NB4 (cell line): ENCODE data around the gene RTP3.

Source experiments
- DNase-seq: peaks from one replicate; pipeline ENCODE4 v3.0.0; 2010; ENCODE audit warnings: low read depth
- H3K4me3 ChIP-seq: one replicate; pipeline ENCODE4 v1.5.1; 2011; ENCODE audit warnings: mild to moderate bottlenecking, low read depth, low read length, moderate library complexity
- MYC ChIP-seq: IDR thresholded peaks from 2 replicates; pipeline ENCODE4 v1.6.1; 2011; ENCODE audit warnings: low read depth, low read length
- POLR2A ChIP-seq: IDR thresholded peaks from 2 replicates; pipeline ENCODE4 v1.6.1; 2011; ENCODE audit warnings: mild to moderate bottlenecking; ENCODE audit not compliant: insufficient read length; ENCODE audit errors: extremely low read depth
- TF ChIP-seq, protein P1 (sequence below): IDR thresholded peaks from one replicate; pipeline ENCODE4 v1.5.1; 2012; ENCODE audit warnings: low read depth, low read length
- TF ChIP-seq, protein P2 (sequence below): IDR thresholded peaks from 2 replicates; pipeline ENCODE4 v1.6.1; 2011; ENCODE audit warnings: low read depth, low read length

Gene RTP3

DNA sequence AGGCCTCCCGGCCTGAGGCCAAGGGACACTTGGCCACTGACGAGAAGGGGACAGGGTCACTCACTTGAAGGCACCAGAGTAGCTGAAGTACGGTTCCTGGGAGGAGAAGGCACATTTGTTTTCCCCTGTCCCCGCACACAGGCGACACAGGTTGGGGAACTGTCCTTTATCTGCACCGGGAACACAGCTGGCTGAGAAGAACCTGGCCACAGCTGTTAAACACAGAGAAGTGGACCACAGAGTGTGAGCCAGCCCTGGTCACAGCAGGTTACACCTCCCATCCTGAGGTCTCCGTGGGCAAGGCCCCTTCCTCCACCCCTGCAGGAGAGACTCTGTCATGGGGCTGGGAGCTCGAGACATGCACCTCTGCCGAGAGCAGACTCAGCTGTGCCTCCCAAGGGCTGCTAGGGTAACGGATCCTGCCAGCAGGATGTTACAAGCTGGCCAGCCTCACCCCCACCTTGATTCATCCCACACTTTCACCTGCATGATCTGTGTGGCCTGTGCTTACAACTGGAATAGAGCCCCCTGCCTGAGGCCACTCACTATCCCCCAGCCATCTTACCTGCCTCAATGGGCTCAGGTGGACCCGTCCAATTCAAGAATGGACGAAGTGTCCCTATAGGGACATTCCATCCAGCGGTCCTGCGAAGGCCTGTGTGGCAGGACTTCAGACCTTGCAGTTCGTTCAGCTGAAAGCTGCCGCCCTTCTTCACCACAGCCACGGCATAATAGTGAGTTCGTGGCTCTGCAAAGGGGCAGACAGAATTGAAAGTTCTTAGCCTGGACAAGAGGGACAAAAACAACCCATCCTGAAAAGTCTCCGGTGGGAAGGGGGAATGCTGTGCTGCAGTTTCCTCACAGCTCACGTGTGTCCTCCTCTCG, 42.3 kb upstream of the RTP3 start:
- no peak overlapping the region for H3K4me3 ChIP-seq
- no peak for DNase-seq
- no peak for TF ChIP-seq POLR2A
- TF ChIP-seq, protein P1, sequence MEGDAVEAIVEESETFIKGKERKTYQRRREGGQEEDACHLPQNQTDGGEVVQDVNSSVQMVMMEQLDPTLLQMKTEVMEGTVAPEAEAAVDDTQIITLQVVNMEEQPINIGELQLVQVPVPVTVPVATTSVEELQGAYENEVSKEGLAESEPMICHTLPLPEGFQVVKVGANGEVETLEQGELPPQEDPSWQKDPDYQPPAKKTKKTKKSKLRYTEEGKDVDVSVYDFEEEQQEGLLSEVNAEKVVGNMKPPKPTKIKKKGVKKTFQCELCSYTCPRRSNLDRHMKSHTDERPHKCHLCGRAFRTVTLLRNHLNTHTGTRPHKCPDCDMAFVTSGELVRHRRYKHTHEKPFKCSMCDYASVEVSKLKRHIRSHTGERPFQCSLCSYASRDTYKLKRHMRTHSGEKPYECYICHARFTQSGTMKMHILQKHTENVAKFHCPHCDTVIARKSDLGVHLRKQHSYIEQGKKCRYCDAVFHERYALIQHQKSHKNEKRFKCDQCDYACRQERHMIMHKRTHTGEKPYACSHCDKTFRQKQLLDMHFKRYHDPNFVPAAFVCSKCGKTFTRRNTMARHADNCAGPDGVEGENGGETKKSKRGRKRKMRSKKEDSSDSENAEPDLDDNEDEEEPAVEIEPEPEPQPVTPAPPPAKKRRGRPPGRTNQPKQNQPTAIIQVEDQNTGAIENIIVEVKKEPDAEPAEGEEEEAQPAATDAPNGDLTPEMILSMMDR = no peak
- TF ChIP-seq, protein P2, sequence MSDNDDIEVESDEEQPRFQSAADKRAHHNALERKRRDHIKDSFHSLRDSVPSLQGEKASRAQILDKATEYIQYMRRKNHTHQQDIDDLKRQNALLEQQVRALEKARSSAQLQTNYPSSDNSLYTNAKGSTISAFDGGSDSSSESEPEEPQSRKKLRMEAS = no peak
- TF ChIP-seq MYC = no peak

GRCh38 chr3:46456118-46456517, 41.7 kb upstream of the RTP3 start:
- no peak for TF ChIP-seq MYC
- no peak for TF ChIP-seq POLR2A
- TF ChIP-seq, protein P2 = no peak
- TF ChIP-seq, protein P1 = no peak
- no peak overlapping the region for H3K4me3 ChIP-seq
- DNase-seq = no peak

- no peak for DNase-seq
- H3K4me3 ChIP-seq = no peak overlapping the region
- TF ChIP-seq POLR2A (no peak), MYC (no peak)
- TF ChIP-seq, protein P1 = no peak
- TF ChIP-seq, protein P2 = no peak
Measured at GRCh38 chr3:46460051-46460450, 37.7 kb upstream of the RTP3 start.

DNA sequence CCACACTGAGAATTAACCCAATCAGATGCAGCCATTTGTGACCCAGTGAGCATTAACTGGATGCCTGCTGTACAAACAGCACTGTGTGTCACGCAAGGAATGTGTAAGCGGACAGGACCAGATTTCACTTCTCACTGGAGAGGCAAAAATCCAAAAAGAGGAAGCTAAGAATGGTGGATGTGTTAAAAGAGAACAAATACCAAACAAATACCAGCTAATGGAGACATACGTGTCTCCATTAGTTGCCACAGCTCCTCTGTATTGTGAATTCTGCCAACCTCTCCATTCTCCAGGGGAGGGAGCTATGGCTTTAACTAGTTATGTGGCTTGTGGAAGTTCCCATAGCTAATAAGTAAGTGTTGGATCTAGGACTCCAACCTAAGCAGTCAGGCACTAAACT, 35.7 kb upstream of the RTP3 start:
- no peak overlapping the region for H3K4me3 ChIP-seq
- DNase-seq = peak; percentile 22
- TF ChIP-seq, protein P1 = no peak
- no peak for TF ChIP-seq MYC

GRCh38 chr3:46462511-46462910, 35.3 kb upstream of the RTP3 start:
- no peak overlapping the region for H3K4me3 ChIP-seq
- TF ChIP-seq POLR2A = no peak
- no peak for TF ChIP-seq MYC
- TF ChIP-seq, protein P2 = no peak
- TF ChIP-seq, protein P1 = no peak

More at GRCh38 chr3:46462511-46462910, 35.3 kb upstream of the RTP3 start:
- DNase-seq = no peak
